CD4-positive, alpha-beta memory T cell (primary cell): ENCODE data around the gene RPRD1A. TPM values are rescaled to one million over a fixed set of nuclear protein-coding genes. Genes with fewer than 3 reads are reported as not detected.
"Not testable (repeated sequence)": the region's sequence is repeated elsewhere in the genome, so short reads cannot be mapped to it uniquely, and the experiment has no call there.

ENCODE experiments used
- CTCF ChIA-PET: fragments of 350-600 bp; sonication (Branson Sonifier 250); formaldehyde crosslinking; loops from one replicate; lab custom pipeline; 2021; ENCODE audit warnings: inconsistent platforms; ENCODE audit not compliant: partially characterized antibody; lab: Charles Lee
- POLR2A ChIA-PET: fragments of 350-600 bp; sonication (Branson Sonifier 250); formaldehyde crosslinking; loops from one replicate; lab custom pipeline; 2021; ENCODE audit not compliant: partially characterized antibody; lab: Charles Lee
- DNase-seq, 5 donors: peaks; one replicate each; pipeline versions ENCODE4 v3.0.0 to v3.0.0-alpha.2; 2020 to 2022; ENCODE audit warnings: mixed read lengths in 1 of 5
- H3K27ac ChIP-seq: one replicate; pipeline ENCODE4 v1.7.0; 2013; ENCODE audit warnings: low read depth, low read length
- H3K27me3 ChIP-seq: 2 replicates; pipeline ENCODE4 v1.7.0; 2013; ENCODE audit warnings: mild to moderate bottlenecking, low read length, moderate library complexity; ENCODE audit not compliant: insufficient read depth
- H3K36me3 ChIP-seq: 2 replicates; pipeline ENCODE4 v1.7.0; 2013; ENCODE audit warnings: mild to moderate bottlenecking, low read length, moderate library complexity; ENCODE audit not compliant: insufficient read depth
- H3K4me1 ChIP-seq: 2 replicates; pipeline ENCODE4 v1.7.0; 2013; ENCODE audit warnings: mild to moderate bottlenecking, low read length, moderate library complexity; ENCODE audit not compliant: insufficient read depth
- H3K4me3 ChIP-seq, 2 donors: one replicate each; pipeline ENCODE4 v1.7.0; 2013; ENCODE audit warnings: low read length in 2 of 2, mild to moderate bottlenecking in 1 of 2
- H3K9me3 ChIP-seq, 2 donors: one replicate each; pipeline ENCODE4 v1.7.0; 2013; ENCODE audit warnings: low read length in 2 of 2, control low read depth in 1 of 2; ENCODE audit not compliant: control insufficient read depth in 1 of 2
- H3K27ac Mint-ChIP-seq, 7 donors: one replicate each; pipeline ENCODE4 v1.8.0; 2020 to 2021; ENCODE audit warnings: mixed read lengths in 7 of 7, mild to moderate bottlenecking in 6 of 7, inconsistent platforms in 3 of 7, moderate library complexity in 3 of 7
- H3K27me3 Mint-ChIP-seq, 2 donors: one replicate each; pipeline ENCODE4 v1.8.0; 2020 to 2021; ENCODE audit warnings: mixed read lengths in 2 of 2
- H3K36me3 Mint-ChIP-seq, 2 donors: one replicate each; pipeline ENCODE4 v1.8.0; 2020 to 2021; ENCODE audit warnings: mixed read lengths in 2 of 2, inconsistent platforms in 1 of 2, mild to moderate bottlenecking in 1 of 2
- H3K4me1 Mint-ChIP-seq, 4 donors: one replicate each; pipeline ENCODE4 v1.8.0; 2020 to 2021; ENCODE audit warnings: mixed read lengths in 4 of 4, mild to moderate bottlenecking in 1 of 4
- H3K4me3 Mint-ChIP-seq, 8 donors: one replicate each; pipeline ENCODE4 v1.8.0; 2020 to 2021; ENCODE audit warnings: mixed read lengths in 8 of 8, mild to moderate bottlenecking in 7 of 8, moderate library complexity in 6 of 8, inconsistent platforms in 3 of 8
- H3K9me3 Mint-ChIP-seq, 8 donors: one replicate each; pipeline ENCODE4 v1.8.0; 2020 to 2021; ENCODE audit warnings: mixed read lengths in 8 of 8, mild to moderate bottlenecking in 5 of 8, inconsistent platforms in 3 of 8, moderate library complexity in 1 of 8
- intact Hi-C: fragments of 100-400 bp; cut with micrococcal nuclease; formaldehyde crosslinking; loops from one replicate; pipeline ENCODE4 v1.15.1; 2023
- polyA plus RNA-seq, 2 donors: library from polyadenylated mRNA; unstranded; fragments of 300-500 nt; fragmentation: Illumina TruSeq; gene quantifications; one replicate each; pipeline ENCODE4 v1.2.3, GENCODE V29; 2021
- total RNA-seq, 2 experiments: library from RNA; stranded (reverse); gene quantifications; one replicate each; pipeline ENCODE4 v1.2.3, GENCODE V29; 2021

The RPRD1A gene
- total and polyA plus RNA-seq, 4 experiments from 2014 or later = 6.1 to 42.3 (median 26.5) TPM

GRCh38 chr18:36072406-36072805 is 5.0 kb upstream of the RPRD1A start:
- H3K36me3 ChIP-seq, H3K9me3 Mint-ChIP-seq, H3K4me3 ChIP-seq, H3K4me1 ChIP-seq, H3K27me3 ChIP-seq, DNase-seq, H3K4me3 Mint-ChIP-seq, CTCF ChIA-PET, intact Hi-C loops, H3K27ac Mint-ChIP-seq, POLR2A ChIA-PET, H3K36me3 Mint-ChIP-seq, H3K4me1 Mint-ChIP-seq, H3K9me3 ChIP-seq, H3K27ac ChIP-seq: not testable (repeated sequence)
- peaks cover 6 to 11% of the 10 kb centered on the region in 2 donors for H3K27me3 Mint-ChIP-seq

- no peaks in the 10 kb centered on the region for H3K36me3 ChIP-seq
- H3K36me3 Mint-ChIP-seq = peaks cover 5 to 19% of the 10 kb centered on the region in 2 donors
- H3K4me3 ChIP-seq = peak overlapping the region; percentile 81 to 87
- H3K9me3 ChIP-seq = no peaks in the 10 kb centered on the region
- DNase-seq = no peak
- no peaks in the 10 kb centered on the region for H3K27me3 ChIP-seq
- H3K4me1 Mint-ChIP-seq = peaks cover 32 to 51% (median 42%) of the 10 kb centered on the region in 4 donors
- peaks cover 0 to 1% of the 10 kb centered on the region in 2 donors for H3K27me3 Mint-ChIP-seq
- H3K4me1 ChIP-seq = peaks cover 32% of the 10 kb centered on the region
- ChIA-PET POLR2A (interaction anchor here (0.6 to 3.7 kb wide), 6 partner anchors 19 to 762 kb away, joined by 3 to 31 read pairs (median 4); partner anchors contain the start of genes ELP2, INO80C, KIAA1328 and RMP24), CTCF (interaction anchor here (0.8 to 1.8 kb wide), 4 partner anchors 29 to 62 kb away, joined by 3 to 9 read pairs (median 3); no protein-coding TSS in a partner anchor)
- intact Hi-C loops = loop anchor here (1.0 to 10.0 kb wide), 9 partner anchors 44 to 1024 kb away; partner anchors contain the start of genes ELP2, INO80C, KIAA1328 and MAPRE2
- peak overlapping the region; percentile 74 for H3K27ac ChIP-seq
- H3K4me3 Mint-ChIP-seq = peak overlapping the region; percentile 92 to 98 (median 95)
- no peaks in the 10 kb centered on the region for H3K9me3 Mint-ChIP-seq
- H3K27ac Mint-ChIP-seq = peak overlapping the region; percentile 85 to 98 (median 94)
Measured at GRCh38 chr18:36066686-36067054, 689 bp downstream of the RPRD1A start.

- peaks cover 36 to 56% (median 46%) of the 10 kb centered on the region in 4 donors for H3K4me1 Mint-ChIP-seq
- Histone ChIP-seq H3K27ac (no peak overlapping the region), H3K4me1 (peaks cover 32% of the 10 kb centered on the region), H3K36me3 (no peaks in the 10 kb centered on the region), H3K27me3 (no peaks in the 10 kb centered on the region), H3K9me3 (no peaks in the 10 kb centered on the region), H3K4me3 (peak overlapping the region; percentile 81 to 87)
- POLR2A ChIA-PET = interaction anchor here (3.7 kb wide), 1 partner anchor 64 kb away, joined by 31 read pairs; the partner anchor contains the start of genes ELP2 and SLC39A6
- peak overlapping the region; percentile 2 to 98 (median 71) for H3K27ac Mint-ChIP-seq
- H3K27me3 Mint-ChIP-seq = peaks cover 0 to 1% of the 10 kb centered on the region in 2 donors
- H3K36me3 Mint-ChIP-seq = peaks cover 5 to 19% of the 10 kb centered on the region in 2 donors
- CTCF ChIA-PET = interaction anchor here (1.0 to 3.8 kb wide), 3 partner anchors 30 to 116 kb away, joined by 3 to 16 read pairs (median 3); no protein-coding TSS in a partner anchor
- peak overlapping the region; percentile 92 to 98 (median 95) for H3K4me3 Mint-ChIP-seq
- H3K9me3 Mint-ChIP-seq = no peaks in the 10 kb centered on the region
- intact Hi-C loops = loop anchor here (2.0 to 10.0 kb wide), 6 partner anchors 44 to 1024 kb away; partner anchors contain the start of genes INO80C, KIAA1328, MAPRE2 and TPGS2
- DNase-seq = no peak
Measured at GRCh38 chr18:36066001-36066400, 1.4 kb downstream of the RPRD1A start.

GRCh38 chr18:36064809-36065079 is 2.6 kb downstream of the RPRD1A start:
- Mint-ChIP-seq H3K27ac (peak overlapping the region in 2 of 7 donors; percentile 10 to 47), H3K4me3 (peak overlapping the region in 3 of 8 donors; percentile 9 to 43 (median 28)), H3K36me3 (peaks cover 5 to 19% of the 10 kb centered on the region in 2 donors), H3K4me1 (peaks cover 33 to 60% (median 46%) of the 10 kb centered on the region in 4 donors)
- not testable (repeated sequence) for H3K9me3 Mint-ChIP-seq, H3K4me3 ChIP-seq, H3K27me3 ChIP-seq, H3K27ac ChIP-seq, H3K9me3 ChIP-seq, H3K27me3 Mint-ChIP-seq, H3K36me3 ChIP-seq, DNase-seq
- intact Hi-C loops = loop anchor here (5.0 to 10.0 kb wide), 4 partner anchors 42 to 1022 kb away; partner anchors contain the start of genes KIAA1328, MAPRE2, TPGS2 and ZNF397
- H3K4me1 ChIP-seq = peaks cover 34% of the 10 kb centered on the region
- ChIA-PET POLR2A (interaction anchor here (3.7 kb wide), 1 partner anchor 65 kb away, joined by 31 read pairs; the partner anchor contains the start of genes ELP2 and SLC39A6), CTCF (interaction anchor here (3.8 kb wide), 1 partner anchor 48 kb away, joined by 16 read pairs; no protein-coding TSS in a partner anchor)

- Mint-ChIP-seq H3K4me1 (peaks cover 33 to 60% (median 46%) of the 10 kb centered on the region in 4 donors), H3K36me3 (peaks cover 5 to 19% of the 10 kb centered on the region in 2 donors), H3K27ac (peak overlapping the region in 3 of 7 donors; percentile 10 to 57 (median 47)), H3K27me3 (no peaks in the 10 kb centered on the region), H3K9me3 (no peaks in the 10 kb centered on the region), H3K4me3 (peak overlapping the region in 4 of 8 donors; percentile 9 to 43 (median 20))
- ChIA-PET POLR2A (interaction anchor here (3.7 kb wide), 1 partner anchor 66 kb away, joined by 31 read pairs; the partner anchor contains the start of genes ELP2 and SLC39A6), CTCF (interaction anchor here (3.8 kb wide), 1 partner anchor 47 kb away, joined by 16 read pairs; no protein-coding TSS in a partner anchor)
- Histone ChIP-seq H3K36me3 (no peaks in the 10 kb centered on the region), H3K27ac (no peak overlapping the region), H3K9me3 (no peaks in the 10 kb centered on the region), H3K4me3 (no peak overlapping the region), H3K4me1 (peaks cover 35% of the 10 kb centered on the region), H3K27me3 (no peaks in the 10 kb centered on the region)
- DNase-seq = no peak
- intact Hi-C loops = loop anchor here (10.0 kb wide), 1 partner anchor 819 kb away; the partner anchor contains the start of gene ZNF397
Measured at GRCh38 chr18:36064027-36064808, 3.1 kb downstream of the RPRD1A start.

GRCh38 chr18:36058674-36059073 is 8.7 kb downstream of the RPRD1A start:
- Histone ChIP-seq H3K27me3 (no peaks in the 10 kb centered on the region), H3K27ac (no peak overlapping the region), H3K4me3 (no peak overlapping the region), H3K9me3 (no peaks in the 10 kb centered on the region), H3K36me3 (no peaks in the 10 kb centered on the region), H3K4me1 (peaks cover 9% of the 10 kb centered on the region)
- Mint-ChIP-seq H3K4me3 (no peak overlapping the region), H3K36me3 (peaks cover 8 to 14% of the 10 kb centered on the region in 2 donors), H3K27me3 (no peaks in the 10 kb centered on the region), H3K4me1 (peaks cover 27 to 56% (median 44%) of the 10 kb centered on the region in 4 donors), H3K9me3 (no peaks in the 10 kb centered on the region), H3K27ac (no peak overlapping the region)
- intact Hi-C loops = no loop called here
- POLR2A ChIA-PET = no interaction called here
- no peak for DNase-seq
- CTCF ChIA-PET = no interaction called here

- Mint-ChIP-seq H3K4me1 (peaks cover 24 to 53% (median 42%) of the 10 kb centered on the region in 4 donors), H3K27me3 (no peaks in the 10 kb centered on the region)
Measured at GRCh38 chr18:36051760-36052159, 15.6 kb downstream of the RPRD1A start.

More at GRCh38 chr18:36051760-36052159, 15.6 kb downstream of the RPRD1A start:
- Mint-ChIP-seq H3K4me3 (peak overlapping the region in 2 of 8 donors; percentile 25 to 26), H3K36me3 (peaks cover 35 to 42% of the 10 kb centered on the region in 2 donors), H3K9me3 (peaks cover 2 to 16% (median 7%) of the 10 kb centered on the region in 8 donors), H3K27ac (peak overlapping the region in 2 of 7 donors; percentile 16 to 32)
- Histone ChIP-seq H3K9me3 (no peaks in the 10 kb centered on the region), H3K36me3 (no peaks in the 10 kb centered on the region), H3K4me1 (no peaks in the 10 kb centered on the region), H3K27ac (no peak overlapping the region), H3K27me3 (no peaks in the 10 kb centered on the region), H3K4me3 (no peak overlapping the region)
- no peak for DNase-seq
- POLR2A ChIA-PET = no interaction called here
- intact Hi-C loops = no loop called here
- CTCF ChIA-PET = no interaction called here
